NCI-H2227 (cell line): ENCODE data around the gene THAP7.
"Not testable (repeated sequence)": the region's sequence is repeated elsewhere in the genome, so short reads cannot be mapped to it uniquely, and the experiment has no call there.

Experiments
- DNase-seq: peaks from one replicate; lab custom pipeline; 2025; ENCODE audit not compliant: unreplicated experiment; lab: John Stamatoyannopoulos, UW

Gene THAP7

GRCh38 chr22:21001601-21002325 is at the start of gene THAP7:
TSS of gene THAP7 (minus strand) at chr22:21002118. CDS start at chr22:21001911, 207 bp downstream.
- peak; percentile 98 for DNase-seq

GRCh38 chr22:21051145-21051830 is 49.4 kb upstream of the THAP7 start:
- DNase-seq, result no peak

GRCh38 chr22:21048965-21049364 is 47.0 kb upstream of the THAP7 start:
- not testable (repeated sequence) for DNase-seq

DNA sequence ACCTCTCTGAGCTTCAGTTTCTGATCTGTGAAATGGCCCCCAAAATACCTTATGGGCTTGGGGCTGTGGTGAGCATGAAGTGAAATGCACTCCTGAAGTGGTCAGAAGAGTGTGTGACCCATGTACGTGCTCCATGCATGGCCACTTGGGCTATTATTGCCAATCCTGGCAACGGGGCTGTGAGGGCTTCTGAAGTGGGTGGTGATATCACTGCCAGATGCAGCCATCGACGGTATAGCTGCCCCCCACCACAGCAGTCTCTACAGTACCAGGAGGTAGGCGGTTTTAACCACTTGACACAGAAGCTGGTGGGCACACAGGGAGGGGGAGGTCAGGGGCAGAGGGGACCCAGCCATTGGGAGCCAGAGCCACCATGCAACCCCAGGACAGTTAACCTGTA is 46.5 kb upstream of the THAP7 start:
- DNase-seq, result not testable (repeated sequence)

DNA sequence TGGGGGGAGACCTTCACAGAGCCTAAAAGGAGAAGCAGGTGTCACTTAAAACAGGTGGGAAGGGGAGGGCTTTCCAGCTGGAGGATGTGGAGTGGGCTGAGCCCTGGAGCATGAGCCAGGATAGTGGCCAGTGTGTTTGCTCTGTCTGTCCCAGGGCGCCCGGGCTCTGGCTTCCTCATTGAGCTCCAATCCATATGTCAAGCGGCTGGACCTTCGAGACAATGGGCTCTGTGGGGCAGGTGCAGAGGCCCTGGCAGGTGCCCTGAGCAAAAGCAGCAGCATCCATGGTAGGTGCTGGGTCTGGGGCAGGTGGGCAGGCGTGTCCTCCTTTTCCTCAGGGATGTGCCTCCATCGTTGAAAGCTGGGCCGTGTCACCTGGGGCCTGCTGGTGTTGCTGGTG is 45.8 kb upstream of the THAP7 start:
- no peak for DNase-seq

DNA sequence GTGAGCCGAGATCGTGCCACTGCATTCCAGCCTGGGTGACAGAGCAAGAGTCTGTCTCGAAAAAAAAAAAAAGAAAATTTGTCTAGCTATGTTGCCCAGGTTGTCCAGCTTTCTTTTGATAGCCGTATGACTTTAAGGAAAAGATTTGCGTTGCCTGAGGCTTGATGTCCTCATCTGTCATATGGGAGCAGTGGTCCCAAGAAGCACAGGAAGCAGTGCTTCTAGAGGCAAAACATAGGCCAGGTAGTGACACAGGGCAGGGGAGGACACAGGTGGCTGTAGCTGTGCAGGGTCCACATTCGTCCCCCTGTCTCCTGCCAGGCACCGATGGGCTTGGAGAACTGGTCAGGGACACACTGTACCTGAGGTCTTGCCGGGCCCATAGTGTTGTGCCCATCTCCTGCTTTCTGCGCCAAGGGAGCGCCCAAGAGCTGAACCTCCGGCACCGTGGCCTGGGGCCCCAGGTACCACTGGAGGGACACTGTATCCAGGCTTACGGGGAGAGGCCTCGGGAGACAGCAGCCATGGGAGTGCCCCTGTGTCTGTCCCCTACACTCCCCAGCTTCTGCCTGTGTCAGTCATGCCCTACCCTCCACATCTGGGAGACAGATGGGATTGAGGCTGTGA is 45.2 kb upstream of the THAP7 start:
- no peak for DNase-seq

DNA sequence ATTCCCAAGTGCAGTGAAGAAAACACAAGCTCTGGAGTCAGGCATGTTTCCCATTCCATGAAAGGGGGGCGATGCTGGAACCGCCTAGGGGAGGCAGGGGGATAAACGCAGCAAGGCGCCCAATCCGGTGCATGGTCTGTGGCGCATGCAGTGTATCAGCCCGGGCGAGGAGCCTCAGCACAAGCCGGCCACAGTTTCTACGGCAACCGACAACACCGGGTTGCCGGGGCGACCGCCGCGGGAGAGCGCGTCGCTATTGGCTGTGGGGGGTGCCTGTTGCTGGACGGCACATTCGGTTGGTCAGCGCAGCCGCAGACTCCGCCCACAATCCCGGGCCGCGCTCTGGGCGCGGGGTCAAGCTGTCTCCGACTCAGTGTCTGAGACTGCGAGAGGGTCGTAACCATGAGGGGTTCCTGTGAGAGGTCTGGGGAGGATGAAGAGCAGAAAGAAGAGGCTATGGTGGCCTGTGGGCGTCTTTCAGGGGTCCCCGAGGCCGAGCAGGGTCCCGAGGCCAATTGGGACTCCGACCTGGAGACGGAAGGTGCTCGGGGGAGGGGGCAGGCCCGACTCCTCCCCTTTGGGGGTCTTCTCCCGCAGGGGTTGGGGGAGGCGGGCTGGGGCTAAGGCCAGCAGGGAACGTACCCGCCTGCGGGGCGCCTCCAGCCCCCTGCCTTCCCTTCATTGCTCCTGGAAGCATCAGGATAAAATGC is 43.8 kb upstream of the THAP7 start, which contains the start of gene LRRC74B:
TSS of gene LRRC74B (plus strand) at position 362 of the 710 bp plus-strand sequence. CDS start at position 403, 41 bp downstream.
- peak; percentile 97 for DNase-seq

DNA sequence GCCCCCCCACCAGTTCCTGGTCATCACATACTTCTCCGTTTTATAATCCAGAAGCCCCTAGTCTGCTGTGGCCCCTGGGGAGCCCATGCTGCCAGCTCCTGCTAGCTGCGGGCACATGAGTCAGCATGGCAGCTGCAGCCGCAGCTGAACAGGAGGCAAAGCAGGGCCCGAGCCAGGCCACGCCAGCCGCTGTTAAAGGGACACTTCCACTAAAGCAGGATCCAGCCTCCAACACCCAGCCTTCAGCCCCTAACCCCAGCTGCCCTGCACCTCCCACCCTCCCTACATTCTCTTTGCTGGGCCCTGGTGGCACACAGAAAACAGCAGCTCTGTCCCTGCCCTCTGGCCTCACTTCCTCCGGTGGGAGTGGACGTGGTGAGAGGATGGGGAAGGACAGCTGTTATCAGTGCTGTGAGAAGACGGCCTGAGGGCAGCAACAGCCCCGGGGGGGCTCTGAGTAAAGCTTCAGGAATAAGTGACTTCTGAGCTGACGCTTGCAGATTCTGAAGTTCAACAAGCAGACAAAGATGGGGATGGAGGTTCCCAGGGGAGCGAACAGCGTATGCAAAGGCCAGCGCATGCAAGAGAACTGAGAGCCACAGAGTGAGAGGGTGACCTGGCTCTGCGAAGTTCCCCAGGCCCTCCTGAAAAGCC is 43.1 kb upstream of the THAP7 start:
- peak; percentile 56 for DNase-seq

DNA sequence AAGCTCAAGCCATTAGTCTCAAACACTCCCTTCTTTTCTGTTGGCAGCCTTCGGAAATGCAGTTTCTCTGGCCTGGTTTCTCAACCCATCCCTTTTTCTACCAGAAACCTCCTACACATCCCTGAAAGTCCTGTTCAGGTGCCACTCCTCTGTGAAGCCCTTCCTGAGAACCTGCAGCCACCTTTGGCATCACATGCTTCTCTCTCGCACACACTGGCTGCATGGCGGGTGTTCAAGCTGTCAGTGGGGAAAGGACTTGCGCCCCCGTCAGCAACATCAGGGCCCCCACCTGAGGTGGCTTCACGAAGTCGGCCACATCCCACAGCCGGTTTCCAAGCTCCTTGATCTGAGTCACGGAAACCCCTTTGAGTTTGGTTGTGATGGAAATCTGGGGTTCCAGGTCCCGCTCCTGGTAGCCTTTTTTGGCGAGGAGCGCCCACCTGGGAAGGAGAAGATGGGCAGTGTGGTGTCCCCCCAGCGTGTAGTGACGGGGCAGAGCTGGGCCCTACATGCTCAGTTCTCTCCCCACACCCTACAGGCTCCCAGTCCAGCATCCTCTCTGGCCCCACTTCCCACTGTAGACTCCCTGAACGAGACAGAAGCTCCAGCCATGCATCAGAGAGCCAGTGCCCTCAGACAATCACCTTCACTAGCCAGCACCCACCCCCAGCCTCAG is 42.1 kb upstream of the THAP7 start:
- no peak for DNase-seq

DNA sequence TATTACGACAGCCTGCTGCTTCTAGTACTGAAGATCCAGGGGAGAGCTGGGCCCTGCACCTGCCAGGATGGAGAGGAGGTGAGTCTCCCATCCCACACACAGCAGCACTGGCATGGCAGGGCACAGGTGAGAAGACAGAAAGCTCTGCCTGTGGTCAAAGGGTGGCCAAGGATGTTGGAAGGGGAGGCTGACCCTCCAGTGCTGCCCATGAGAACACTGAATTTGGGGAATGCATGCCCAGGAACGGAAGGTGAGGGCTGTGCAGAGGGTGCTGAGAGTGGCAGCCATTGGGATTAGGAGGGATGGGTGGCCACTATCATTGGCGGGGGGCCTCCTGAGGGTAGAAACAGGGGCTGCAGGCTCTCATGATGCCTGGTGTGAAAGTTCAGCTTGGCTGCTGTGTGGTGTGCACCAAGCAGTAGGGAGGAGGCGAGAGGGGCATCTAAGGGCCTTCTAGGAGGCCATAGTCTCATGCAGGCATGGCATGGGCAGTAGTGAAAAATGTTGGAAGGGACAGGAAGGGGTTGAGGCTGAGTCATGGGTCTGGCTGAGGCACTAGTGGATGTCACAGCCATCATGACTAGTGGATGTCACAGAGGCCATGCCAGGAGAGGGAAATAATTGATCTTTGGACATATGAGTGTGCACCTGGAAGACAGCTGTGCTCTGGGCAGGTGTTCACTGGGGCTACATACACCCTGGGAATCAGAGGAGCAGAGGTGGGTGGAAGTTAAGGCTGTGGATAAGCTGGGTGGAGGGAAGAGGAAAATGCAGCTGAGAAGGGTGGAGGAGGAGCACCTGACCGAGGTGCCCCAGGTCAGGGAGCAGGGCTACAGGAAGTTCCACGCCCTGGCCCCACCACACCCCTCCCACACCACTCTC is 41.3 kb upstream of the THAP7 start:
- DNase-seq, result no peak

GRCh38 chr22:21041937-21042336 is 40.0 kb upstream of the THAP7 start:
- no peak for DNase-seq

GRCh38 chr22:21039158-21039557 is 37.2 kb upstream of the THAP7 start:
- not testable (repeated sequence) for DNase-seq

GRCh38 chr22:21038405-21038804 is 36.5 kb upstream of the THAP7 start:
- DNase-seq, result no peak

GRCh38 chr22:21034989-21035388 is 33.1 kb upstream of the THAP7 start:
- DNase-seq, result no peak

GRCh38 chr22:21033895-21034294 is 32.0 kb upstream of the THAP7 start:
- DNase-seq, result no peak

GRCh38 chr22:21032868-21033688 is 31.2 kb upstream of the THAP7 start:
- no peak for DNase-seq

DNA sequence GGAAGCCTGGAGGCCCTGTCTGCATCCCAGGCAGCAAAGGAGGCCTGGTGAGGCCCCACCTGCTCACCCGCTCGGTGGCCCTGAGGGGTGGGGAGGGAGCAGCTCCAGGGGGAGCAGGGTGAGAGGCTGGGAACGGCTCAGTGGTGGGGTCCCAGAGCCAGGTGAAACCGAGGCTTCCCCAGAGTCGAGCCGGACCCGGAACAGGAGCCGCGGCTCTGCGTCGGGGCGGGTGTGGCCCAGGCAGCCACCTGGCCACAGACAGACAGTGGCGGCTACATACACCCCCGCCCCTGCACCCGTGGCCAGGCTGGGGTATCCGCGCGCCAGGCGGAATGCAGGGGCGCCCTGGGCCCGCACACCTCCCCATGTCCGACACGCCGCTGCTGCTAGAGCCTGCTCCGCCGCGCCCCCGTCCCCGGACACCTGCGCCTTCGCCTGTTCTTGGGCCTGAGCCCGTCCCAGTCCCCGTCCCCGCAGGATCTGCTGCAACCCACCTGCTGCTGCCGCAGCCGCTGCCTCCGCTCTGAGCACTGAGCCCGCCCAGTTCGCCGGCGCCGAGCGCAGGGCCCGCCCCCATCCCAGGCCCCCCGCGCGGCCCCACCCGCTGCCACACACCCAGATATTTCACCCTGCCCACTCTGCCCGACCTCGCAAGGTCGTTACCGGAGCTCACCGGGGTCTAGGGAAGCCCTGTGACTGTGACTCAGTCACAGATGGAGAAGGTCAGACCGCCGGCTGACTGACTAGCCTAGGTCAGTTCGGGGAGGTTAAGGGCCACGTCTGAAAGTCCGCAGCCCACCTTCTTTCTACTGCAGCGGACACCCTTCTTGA is 30.3 kb upstream of the THAP7 start, which contains the start of gene SLC7A4:
TSS of gene SLC7A4 (minus strand) at position 525 of the 831 bp plus-strand sequence. CDS start 749 bp downstream, outside the sequence.
- DNase-seq, result peak; percentile 59
